ENCODE data around the gene NUAK2.

The NUAK2 gene

GRCh38 chr1:205319081-205320018 is 2.2 kb downstream of the NUAK2 start:
- DNase-seq (ENCODE audit: low read depth, low spot score), result no peak

GRCh38 chr1:205318231-205318991 is 3.1 kb downstream of the NUAK2 start:
- DNase-seq (ENCODE audit: low read depth, low spot score), result no peak

- no peak for DNase-seq (ENCODE audit: low read depth, low spot score)
These were observed 4.1 kb downstream of the NUAK2 start for GRCh38 chr1:205317311-205317917.

GRCh38 chr1:205316161-205316566 is 5.4 kb downstream of the NUAK2 start:
- no peak for DNase-seq (ENCODE audit: low read depth, low spot score)

- no peak for DNase-seq (ENCODE audit: low read depth, low spot score)
These were observed 6.4 kb downstream of the NUAK2 start for GRCh38 chr1:205315008-205315618.

GRCh38 chr1:205313563-205314308 is 7.8 kb downstream of the NUAK2 start:
- no peak for DNase-seq (ENCODE audit: low read depth, low spot score)

GRCh38 chr1:205312866-205313562 is 8.5 kb downstream of the NUAK2 start:
- DNase-seq (ENCODE audit: low read depth, low spot score), result no peak

- DNase-seq (ENCODE audit: low read depth, low spot score), result no peak
These were observed 10.4 kb downstream of the NUAK2 start for GRCh38 chr1:205310976-205311704.

GRCh38 chr1:205309741-205310140 is 11.8 kb downstream of the NUAK2 start:
- no peak for DNase-seq (ENCODE audit: low read depth, low spot score)

GRCh38 chr1:205306929-205307566 is 14.5 kb downstream of the NUAK2 start:
- no peak for DNase-seq (ENCODE audit: low read depth, low spot score)

GRCh38 chr1:205304695-205305070 is 16.9 kb downstream of the NUAK2 start:
- no peak for DNase-seq (ENCODE audit: low read depth, low spot score)

GRCh38 chr1:205304046-205304694 is 17.4 kb downstream of the NUAK2 start:
- DNase-seq (ENCODE audit: low read depth, low spot score), result no peak

GRCh38 chr1:205303247-205303888 is 18.2 kb downstream of the NUAK2 start:
- DNase-seq (ENCODE audit: low read depth, low spot score), result no peak

GRCh38 chr1:205301842-205302588 is 19.5 kb downstream of the NUAK2 start:
- no peak for DNase-seq (ENCODE audit: low read depth, low spot score)

- DNase-seq (ENCODE audit: low read depth, low spot score), result no peak
These were observed 20.2 kb downstream of the NUAK2 start for GRCh38 chr1:205301205-205301821.

GRCh38 chr1:205300149-205300548 is 21.4 kb downstream of the NUAK2 start:
- DNase-seq (ENCODE audit: low read depth, low spot score), result no peak

Data from activated CD4-positive, CD25-positive, alpha-beta regulatory T cell treated with anti-CD3 and anti-CD28 coated beads, Interleukin-2, amount 50 U/mL, for 16 hours (primary cell).